GM18499 (cell line): Measurements from ENCODE around the gene C20orf173.
"Not testable (repeated sequence)": the region's sequence is repeated elsewhere in the genome, so short reads cannot be mapped to it uniquely, and the experiment has no call there.

Experiments
- ATAC-seq: cut with Tn5 transposase; IDR thresholded peaks from one replicate; pipeline ENCODE4 v1.9.1; 2021; ENCODE audit warnings: moderate number of reproducible peaks; ENCODE audit not compliant: insufficient read depth, unreplicated experiment

Gene C20orf173, protein sequence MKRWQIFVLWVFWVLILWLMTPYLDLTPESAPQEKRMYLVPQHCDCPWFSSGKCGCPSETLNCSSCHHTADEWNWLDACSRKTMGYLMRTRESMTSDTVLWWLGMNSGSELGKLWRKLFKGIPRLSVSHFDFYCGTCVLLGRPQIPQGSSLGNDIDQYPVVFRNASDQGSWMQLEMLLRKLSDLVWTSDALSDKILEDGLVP

DNA sequence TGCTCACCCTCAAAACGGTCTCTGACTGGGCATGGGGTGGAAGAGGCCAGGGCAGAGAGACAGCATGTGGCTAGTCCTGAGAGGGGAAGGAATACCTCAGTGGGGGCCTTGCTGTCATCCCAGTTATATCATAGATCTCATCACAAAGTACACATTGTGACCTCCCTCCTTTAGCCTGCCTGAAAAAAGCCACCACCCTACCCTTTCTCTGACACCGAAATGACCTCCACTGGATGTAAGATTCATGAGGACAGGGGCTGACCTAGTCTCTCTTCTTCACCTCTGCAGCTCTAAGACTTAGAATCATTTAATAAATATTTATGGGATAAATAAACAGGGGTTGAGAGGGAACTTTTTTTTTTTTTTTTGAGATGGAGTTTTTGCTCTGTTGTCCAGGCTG is at the start of gene C20orf173:
TSS of gene C20orf173 (minus strand) at position 101 of the 400 bp plus-strand sequence. CDS start 279 bp downstream, outside the sequence.
- no peak for ATAC-seq

DNA sequence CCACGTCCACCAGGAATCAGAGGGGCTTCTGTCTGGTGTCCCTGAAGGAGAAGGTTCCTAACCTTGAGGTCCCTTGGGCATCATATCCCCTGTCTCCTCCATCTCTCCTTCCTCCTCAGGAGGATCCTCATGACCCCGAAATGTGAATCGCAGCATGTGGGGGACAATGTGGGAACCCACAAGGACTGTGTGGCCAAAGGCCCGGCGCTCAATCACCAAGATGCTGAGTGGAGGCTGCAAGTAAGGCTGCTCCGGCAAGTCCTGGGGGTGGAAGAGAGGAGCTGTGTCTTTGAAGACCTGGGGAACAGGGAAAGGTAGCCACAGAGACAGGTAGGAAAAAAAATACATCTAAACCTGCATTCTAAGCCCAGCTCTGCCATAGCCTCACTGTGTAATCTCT is 49.7 kb upstream of the C20orf173 start:
- ATAC-seq: no peak

DNA sequence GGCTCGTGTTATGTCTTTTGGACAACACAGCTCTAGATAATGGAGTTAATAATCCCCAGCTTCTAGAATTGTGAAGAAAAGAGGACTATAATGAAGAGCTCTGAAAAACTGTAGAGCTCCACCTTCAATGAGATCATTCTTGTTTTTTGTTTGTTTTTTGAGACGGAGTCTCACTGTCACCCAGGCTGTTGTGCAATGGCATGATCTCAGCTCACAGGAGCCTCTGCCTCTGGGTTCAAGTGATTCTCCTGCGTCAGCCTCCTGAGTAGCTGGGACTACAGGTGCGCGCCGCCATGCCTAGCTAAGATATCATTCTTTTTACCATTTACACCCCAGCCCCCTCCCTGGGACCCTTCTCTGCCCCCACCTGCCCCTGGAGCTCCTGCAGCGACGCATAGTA is 49.0 kb upstream of the C20orf173 start:
- ATAC-seq: no peak

DNA sequence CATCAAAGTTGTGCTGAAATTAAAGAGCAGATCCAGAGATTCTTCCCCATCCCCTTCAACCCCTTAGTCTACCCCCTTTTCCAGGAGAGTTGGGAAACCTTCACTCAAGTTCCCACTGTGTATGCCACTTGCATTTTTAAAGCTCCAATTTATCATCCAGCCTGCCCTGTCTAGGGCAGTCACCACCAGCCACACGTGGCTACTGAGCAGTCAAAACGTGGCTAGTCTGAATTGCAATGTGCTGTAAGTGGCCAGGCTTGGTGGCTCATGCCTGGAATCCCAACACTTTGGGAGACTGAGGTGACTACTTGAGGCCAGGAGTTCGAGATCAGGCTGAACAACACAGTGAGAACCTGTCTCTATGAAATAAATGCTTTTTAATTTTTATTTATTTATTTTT is 47.4 kb upstream of the C20orf173 start:
- ATAC-seq: no peak

DNA sequence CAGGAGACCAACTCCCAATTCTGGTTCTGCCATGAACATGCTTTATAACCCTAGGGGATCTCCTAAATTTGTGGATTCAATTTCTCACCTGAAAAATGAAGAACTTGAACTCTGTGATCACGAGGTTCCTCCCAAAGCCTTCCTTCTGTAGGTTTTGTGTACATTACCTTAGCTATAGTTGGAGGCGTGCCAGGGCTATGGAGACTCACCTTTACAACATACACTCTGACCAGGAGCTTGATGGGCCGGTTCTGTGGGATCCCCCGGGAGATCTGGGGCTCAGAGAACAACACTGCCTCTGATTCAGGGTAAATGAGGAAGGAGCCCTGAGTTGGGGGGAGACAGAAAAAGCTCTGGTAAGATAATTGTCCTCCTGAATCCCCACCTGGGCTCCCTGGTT is 46.5 kb upstream of the C20orf173 start:
- no peak for ATAC-seq

DNA sequence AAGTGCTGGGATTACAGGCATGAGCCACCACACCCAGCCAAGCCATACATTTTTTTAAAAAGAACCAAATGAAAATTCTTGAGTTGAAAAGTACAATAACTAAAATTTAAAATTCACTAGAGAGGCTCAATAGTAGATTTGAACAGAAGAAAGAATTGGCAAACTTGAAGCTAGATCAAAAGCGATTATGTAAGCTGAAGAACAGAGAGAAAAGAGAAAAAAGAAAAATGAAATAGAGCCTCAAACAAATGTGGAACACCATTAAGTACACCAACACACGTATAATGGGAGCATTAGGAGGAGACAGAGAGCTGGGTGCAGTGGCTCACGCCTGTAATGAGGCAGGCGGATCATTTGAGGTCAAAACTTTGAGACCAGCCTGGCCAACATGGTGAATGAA is 43.4 kb upstream of the C20orf173 start:
- ATAC-seq: no peak

DNA sequence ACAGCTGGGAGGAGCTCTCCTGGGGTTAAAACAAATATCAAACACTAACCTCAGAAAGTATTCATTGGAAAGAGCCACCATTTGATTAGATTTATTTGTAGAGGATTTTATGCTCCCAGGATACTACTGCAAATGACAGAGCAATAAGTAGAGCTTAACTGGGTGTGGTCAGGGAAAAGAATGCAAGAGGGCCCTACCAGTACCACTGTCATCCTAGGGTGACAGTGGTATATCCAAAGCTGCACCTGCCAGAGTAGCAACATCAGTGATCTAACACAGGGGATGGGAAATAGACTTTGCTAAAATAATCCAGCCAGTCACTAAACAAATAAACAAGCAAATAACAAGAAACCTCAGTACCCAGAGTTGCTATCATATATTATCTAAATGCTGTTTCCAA is 42.1 kb upstream of the C20orf173 start:
- ATAC-seq: no peak

DNA sequence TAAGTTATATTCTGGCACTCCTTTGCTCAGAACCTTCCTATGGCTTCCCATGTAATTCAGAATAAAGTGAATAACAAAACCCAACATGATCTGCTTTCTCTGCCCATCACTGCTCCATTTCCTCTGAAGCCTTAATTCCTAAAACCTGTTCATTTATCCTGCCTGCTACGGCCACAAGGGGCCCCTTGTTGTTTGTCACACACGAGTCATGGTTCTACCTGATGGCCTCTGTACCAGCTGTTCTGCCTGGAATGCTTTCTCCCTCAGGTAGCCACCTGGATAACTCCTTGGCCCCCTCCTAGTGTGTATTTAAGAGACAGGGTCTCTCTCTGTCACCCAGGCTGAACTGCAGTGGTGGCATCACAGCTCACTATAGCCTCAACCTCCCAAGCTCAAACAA is 39.2 kb upstream of the C20orf173 start:
- no peak for ATAC-seq

DNA sequence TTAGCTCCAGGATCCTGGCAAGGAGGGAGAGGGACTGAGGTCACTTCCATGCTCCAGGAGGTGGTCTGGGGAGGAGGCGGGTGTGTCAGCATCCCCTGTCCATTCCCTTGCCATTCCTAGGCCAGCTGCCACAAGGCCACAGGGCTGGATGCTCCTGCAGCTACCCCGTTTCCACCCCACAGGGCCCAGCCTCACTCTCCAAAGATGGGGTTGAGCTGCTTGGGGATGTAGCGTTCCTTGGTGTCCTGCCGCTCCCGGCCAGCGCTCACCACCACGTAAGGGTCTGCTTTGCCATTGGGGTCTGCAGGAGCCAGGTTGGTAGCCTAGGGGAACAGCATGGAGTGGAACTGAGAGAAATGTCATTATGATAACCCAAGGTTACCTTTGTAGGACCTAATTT is 35.5 kb upstream of the C20orf173 start:
- no peak for ATAC-seq

DNA sequence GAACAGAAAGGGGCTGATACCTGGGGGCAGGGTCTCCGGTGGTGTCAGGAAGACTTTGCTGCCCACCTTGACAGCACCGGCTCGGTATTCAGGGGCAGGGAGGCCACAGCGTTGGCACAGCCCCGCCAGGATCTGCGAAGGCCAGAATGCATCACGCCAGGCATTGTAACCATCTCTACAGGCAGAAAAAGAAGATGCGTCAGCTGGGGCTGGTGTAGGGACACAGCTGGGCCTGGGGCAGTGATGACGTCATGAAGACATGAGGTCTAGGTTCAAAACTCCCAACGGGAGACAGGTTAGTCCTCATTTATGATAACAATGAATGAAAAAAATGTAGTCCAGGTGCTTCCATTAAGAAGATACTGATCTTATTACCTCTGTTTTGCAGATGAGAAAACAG is 34.4 kb upstream of the C20orf173 start:
- no peak for ATAC-seq

DNA sequence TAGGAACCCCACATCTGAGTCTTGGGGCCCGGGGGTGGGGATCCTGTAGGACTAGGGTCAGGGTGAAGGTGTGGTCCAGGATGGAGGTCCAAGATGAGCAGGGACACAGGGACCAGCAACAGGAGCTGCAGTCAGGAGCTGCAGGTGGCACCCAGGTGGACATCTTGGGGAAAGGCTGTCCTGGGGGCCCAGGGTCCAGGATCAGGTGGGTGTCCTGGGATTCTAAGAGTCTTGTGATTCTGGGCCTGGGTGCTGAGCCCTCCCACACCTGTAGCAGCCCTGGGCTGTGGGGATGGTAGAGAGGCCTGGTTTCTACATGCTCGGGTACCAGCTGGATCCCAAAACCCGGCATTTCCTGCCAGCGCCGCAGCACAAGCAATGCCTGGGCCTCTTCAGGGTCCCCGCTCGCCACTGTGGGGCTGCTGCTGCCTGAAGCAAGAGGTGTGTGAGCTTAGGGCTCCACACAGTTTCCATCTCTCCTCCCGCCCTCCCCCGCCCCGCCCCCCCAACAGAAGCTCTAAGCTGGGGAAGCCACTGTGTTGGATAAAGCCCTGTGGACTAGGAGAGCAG is 33.2 kb upstream of the C20orf173 start:
- ATAC-seq: no peak

DNA sequence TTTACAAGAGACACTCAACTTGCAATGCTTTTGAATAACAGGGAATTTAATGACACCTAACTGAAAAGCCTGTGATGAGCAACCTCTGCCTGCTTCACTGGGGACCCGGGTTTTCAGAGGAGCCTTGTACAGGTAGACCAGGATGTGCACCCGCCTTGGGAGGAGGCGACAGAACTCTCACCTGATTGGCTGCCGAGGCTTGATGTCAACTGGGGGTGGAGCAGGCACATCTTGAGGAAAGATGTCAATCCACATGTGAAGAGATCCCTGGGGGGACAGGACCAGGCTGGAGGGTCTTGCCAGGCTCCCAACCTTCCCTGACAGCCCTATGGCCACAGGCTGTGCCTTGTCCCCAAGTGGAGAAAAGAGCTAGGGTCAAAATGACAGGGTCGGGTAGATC is 32.2 kb upstream of the C20orf173 start:
- no peak for ATAC-seq

DNA sequence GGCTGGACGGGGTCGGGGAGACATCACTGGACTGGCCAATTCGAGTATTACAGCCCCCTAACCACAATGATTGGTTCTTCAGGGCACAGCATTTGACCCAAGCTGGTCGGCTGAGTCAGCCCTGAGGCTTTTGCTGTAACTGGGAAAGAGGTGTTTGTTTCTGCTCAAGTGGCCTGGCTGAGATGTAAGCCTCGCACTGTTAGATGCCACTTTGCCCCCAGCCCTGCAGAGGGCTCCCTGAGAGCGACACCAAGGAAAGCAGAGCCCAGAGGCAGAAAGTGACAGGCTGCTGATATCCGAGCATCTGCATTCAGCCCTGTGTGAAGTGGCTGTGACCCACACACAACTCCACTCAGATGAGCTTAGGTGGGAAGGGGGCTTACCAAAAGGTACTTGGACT is 31.8 kb upstream of the C20orf173 start:
- ATAC-seq: no peak

DNA sequence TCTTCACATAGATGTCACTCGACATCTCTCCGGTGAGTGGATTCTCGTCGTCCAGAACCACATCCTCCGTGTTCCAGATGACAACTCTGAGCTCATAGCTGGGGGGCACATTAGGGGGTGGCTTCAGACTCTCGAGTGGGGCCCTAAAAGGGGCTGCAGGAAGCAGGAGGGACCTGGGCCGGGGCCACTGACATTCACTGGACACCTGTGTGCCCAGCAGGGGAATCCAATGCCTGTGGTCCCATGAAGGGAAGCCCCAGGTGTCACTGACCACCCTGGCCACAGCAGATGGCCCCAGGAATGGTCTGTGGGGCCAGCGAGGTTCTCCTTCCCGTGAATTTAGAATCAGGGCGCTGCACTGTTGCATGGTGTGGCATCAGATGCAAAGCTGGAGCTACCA is 31.1 kb upstream of the C20orf173 start:
- ATAC-seq: no peak

DNA sequence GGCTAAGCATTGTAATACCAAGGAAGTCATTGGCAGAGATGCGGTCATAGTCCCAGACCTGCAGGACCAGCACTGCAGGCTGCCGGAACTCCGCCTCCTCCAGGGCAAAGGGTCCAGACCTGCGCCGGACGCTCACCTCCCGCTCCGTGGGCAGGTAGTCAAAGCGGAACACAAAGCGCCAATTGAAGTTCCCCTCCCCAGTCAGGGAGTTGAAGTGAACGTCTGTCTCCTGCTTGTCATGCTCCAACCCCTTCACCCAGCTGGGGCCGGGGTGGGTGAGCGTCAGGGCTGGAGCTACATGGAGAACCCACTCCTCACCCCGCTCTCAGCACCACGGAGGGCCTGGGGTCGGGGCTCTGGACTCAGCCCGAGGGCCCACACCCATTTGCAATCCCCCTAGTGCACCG is 30.7 kb upstream of the C20orf173 start:
- no peak for ATAC-seq

DNA sequence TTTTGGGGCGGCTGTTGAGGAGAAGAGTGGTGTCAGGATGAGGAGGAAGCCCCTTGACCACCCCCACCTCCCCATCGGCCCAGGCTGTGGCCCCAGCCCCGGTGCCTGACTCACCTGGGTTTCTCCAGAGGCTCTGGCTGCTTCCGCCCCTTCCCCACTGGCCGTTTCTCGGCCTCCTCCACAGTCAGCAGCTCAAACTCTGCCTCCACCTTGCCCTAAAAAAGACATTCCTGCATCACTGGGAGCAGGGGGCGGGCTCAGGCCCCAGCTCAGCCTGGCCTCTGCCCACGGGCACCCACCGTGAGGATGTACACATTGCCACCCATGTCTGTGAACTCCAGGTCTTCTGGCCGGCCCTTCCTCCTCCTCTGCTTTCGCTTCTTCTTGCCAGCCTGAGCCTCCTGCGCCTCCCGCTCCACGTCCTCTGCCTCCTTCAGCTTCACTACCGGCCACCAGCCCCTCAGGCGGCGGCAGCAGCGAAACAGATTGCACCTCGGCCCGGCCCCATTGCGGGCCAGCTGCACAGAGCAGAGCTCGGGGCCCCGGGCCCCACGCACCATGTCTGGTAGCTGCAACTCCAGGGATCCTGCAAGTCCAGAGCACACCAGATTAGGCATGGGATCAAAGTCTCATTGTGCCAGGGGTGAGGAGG is 29.7 kb upstream of the C20orf173 start:
- no peak for ATAC-seq

DNA sequence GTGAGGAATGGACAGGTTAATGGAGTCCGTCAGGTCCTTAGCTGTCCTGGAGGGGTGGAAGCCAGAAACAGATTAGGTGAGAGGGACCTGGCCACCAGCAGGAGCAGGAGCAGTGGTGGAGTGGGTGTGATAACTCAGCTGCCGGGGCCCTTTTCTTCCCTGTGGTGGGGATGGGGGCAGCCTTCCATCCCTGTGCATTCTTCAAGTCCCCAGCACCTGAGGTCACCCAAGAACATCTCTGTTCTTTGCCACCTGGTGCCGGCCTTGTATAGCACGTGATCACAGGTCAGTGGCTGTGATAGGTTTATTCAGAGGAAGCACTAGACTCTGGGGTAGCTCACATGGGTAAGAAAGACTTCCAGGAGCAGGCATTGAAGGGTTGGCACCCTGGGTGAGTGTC is 29.0 kb upstream of the C20orf173 start:
- ATAC-seq: no peak

DNA sequence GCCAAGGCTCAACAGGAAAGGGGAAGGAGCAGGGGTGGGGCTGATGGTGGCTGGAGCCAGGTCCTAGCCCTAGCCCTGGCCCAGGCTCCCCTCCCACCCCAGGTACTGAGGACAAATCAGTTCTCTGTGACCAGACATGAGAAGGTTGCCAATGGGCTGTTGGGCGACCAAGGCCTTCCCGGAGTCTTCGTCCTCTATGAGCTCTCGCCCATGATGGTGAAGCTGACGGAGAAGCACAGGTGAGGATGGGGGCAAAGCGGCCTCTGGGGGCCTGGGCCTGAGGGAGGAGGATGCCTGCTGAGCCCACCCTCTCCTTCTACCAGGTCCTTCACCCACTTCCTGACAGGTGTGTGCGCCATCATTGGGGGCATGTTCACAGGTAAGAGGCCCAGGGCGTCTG is 27.4 kb upstream of the C20orf173 start:
- no peak for ATAC-seq

DNA sequence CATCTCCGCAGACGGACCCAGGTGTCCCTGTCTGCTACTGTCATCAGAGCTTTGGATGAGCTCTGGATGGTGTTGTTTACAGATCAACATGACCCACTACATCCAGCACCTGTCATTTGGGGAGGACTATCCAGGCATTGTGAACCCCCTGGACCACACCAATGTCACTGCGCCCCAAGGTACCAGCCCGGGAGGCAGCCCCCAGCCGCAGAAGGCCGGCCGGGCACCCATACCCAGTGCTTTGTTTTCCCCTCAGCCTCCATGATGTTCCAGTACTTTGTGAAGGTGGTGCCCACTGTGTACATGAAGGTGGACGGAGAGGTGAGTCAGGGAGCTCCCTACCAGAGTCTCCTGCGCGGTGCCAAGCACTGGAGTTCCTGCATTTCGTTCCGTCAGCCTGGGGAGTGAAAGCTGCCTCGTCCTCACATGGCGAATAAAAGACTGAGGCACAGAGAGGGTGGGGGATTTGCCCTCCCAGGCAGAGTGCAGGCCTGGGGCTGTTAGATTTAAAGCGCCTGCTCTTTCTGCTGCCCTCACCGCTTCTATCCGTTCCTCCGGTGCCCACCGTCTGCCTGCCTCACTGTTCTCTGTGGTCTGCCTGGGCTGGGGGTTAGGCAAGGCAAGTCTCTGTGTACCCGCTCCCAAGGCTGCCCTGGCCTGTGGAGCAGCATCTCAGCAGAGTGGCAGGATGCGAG is 26.6 kb upstream of the C20orf173 start:
- no peak for ATAC-seq

DNA sequence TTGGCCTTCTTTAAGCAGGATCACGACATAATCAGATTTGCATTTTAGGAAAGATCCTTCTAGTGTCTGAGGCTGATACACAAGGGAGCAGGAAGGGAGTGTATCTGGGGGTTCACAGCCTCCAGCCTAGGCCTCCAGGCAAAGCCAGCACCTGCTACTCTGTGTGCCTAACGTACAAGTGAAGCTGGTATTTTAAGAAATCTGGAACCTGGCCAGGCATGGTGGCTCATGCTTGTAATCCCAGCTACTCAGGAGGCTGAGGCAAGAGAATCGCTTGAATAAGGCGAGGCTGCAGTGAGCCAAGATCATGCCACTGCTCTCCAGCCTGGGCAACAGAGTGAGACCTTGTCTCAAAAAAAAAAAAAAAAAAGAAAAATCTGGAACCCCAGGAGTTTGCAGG is 26.0 kb upstream of the C20orf173 start:
- not testable (repeated sequence) for ATAC-seq

DNA sequence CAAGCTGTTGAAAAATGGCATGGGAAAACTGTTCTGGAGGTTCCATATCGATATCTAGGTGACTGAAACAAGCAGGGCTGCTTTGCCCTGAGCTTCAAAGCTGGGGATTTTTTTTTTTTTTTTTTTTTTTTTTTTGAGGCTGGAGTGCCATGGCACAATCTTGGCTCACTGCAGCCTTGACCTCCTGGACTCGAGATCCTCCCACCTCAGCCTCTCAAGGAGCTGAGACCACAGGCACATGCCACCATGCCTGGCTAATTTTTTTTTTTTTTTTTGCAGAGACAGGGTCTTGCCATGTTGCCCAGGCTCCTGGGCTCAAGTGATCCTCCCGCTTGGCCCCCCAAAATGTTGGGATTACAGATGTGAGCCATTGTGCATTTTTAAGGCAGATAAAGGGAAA is 23.5 kb upstream of the C20orf173 start:
- ATAC-seq: no peak
